ENCODE data around the gene HDDC2. TPM values are rescaled to one million over a fixed set of nuclear protein-coding genes. Genes with fewer than 3 reads are reported as not detected.

The HDDC2 gene
- total RNA-seq, 2 experiments from 2014 or later: 117 to 127 TPM

GRCh38 chr6:125279961-125280360 is 21.8 kb downstream of the HDDC2 start:
- Mint-ChIP-seq H3K4me3 (no peak overlapping the region), H3K27me3 (ENCODE audit: low read depth) (no peaks in the 10 kb centered on the region), H3K36me3 (ENCODE audit: low read depth) (peaks cover 79% of the 10 kb centered on the region), H3K27ac (no peak overlapping the region), H3K4me1 (ENCODE audit: low read depth) (peaks cover 29% of the 10 kb centered on the region), H3K9me3 (peaks cover 12% of the 10 kb centered on the region)
- DNase-seq: no peak
- intact Hi-C loops (cut with micrococcal nuclease): loop anchor here (5.0 kb wide), 1 partner anchor 88 kb away; no protein-coding TSS in a partner anchor
- CTCF ChIA-PET: no interaction called here

GRCh38 chr6:125277838-125278237 is 23.9 kb downstream of the HDDC2 start:
- intact Hi-C loops (cut with micrococcal nuclease): loop anchor here (5.0 kb wide), 1 partner anchor 86 kb away; no protein-coding TSS in a partner anchor
- peaks cover 6% of the 10 kb centered on the region for H3K9me3 Mint-ChIP-seq
- no peak for DNase-seq
- H3K4me3 Mint-ChIP-seq: no peak overlapping the region
- peaks cover 73% of the 10 kb centered on the region for H3K36me3 Mint-ChIP-seq (ENCODE audit: low read depth)
- CTCF ChIA-PET: no interaction called here
- H3K27ac Mint-ChIP-seq: no peak overlapping the region
- H3K27me3 Mint-ChIP-seq (ENCODE audit: low read depth): no peaks in the 10 kb centered on the region
- H3K4me1 Mint-ChIP-seq (ENCODE audit: low read depth): peaks cover 15% of the 10 kb centered on the region

GRCh38 chr6:125275779-125276178 is 26.0 kb downstream of the HDDC2 start:
- H3K4me1 Mint-ChIP-seq (ENCODE audit: low read depth): peaks cover 12% of the 10 kb centered on the region
- DNase-seq: no peak
- H3K36me3 Mint-ChIP-seq (ENCODE audit: low read depth): peaks cover 69% of the 10 kb centered on the region
- no peaks in the 10 kb centered on the region for H3K9me3 Mint-ChIP-seq
- CTCF ChIA-PET: no interaction called here
- intact Hi-C loops (cut with micrococcal nuclease): loop anchor here (5.0 kb wide), 1 partner anchor 83 kb away; no protein-coding TSS in a partner anchor
- no peaks in the 10 kb centered on the region for H3K27me3 Mint-ChIP-seq (ENCODE audit: low read depth)
- no peak overlapping the region for H3K27ac Mint-ChIP-seq
- no peak overlapping the region for H3K4me3 Mint-ChIP-seq

GRCh38 chr6:125274935-125275334 is 26.8 kb downstream of the HDDC2 start:
- H3K27ac Mint-ChIP-seq: no peak overlapping the region

GRCh38 chr6:125273965-125274364 is 27.8 kb downstream of the HDDC2 start:
- intact Hi-C loops (cut with micrococcal nuclease): no loop called here
- Mint-ChIP-seq H3K9me3 (no peaks in the 10 kb centered on the region), H3K4me3 (no peak overlapping the region), H3K4me1 (ENCODE audit: low read depth) (peaks cover 4% of the 10 kb centered on the region), H3K27me3 (ENCODE audit: low read depth) (no peaks in the 10 kb centered on the region), H3K36me3 (ENCODE audit: low read depth) (peaks cover 55% of the 10 kb centered on the region), H3K27ac (no peak overlapping the region)
- DNase-seq: no peak
- CTCF ChIA-PET: no interaction called here

More at GRCh38 chr6:125274935-125275334, 26.8 kb downstream of the HDDC2 start:
- no peaks in the 10 kb centered on the region for H3K9me3 Mint-ChIP-seq
- no peaks in the 10 kb centered on the region for H3K27me3 Mint-ChIP-seq (ENCODE audit: low read depth)
- DNase-seq: no peak
- H3K4me3 Mint-ChIP-seq: no peak overlapping the region
- CTCF ChIA-PET: no interaction called here
- peaks cover 60% of the 10 kb centered on the region for H3K36me3 Mint-ChIP-seq (ENCODE audit: low read depth)
- peaks cover 10% of the 10 kb centered on the region for H3K4me1 Mint-ChIP-seq (ENCODE audit: low read depth)
- intact Hi-C loops (cut with micrococcal nuclease): loop anchor here (5.0 kb wide), 1 partner anchor 83 kb away; no protein-coding TSS in a partner anchor

- intact Hi-C loops (cut with micrococcal nuclease): no loop called here
- H3K4me1 Mint-ChIP-seq (ENCODE audit: low read depth): no peaks in the 10 kb centered on the region
- DNase-seq: no peak
- H3K4me3 Mint-ChIP-seq: no peak overlapping the region
- CTCF ChIA-PET: no interaction called here
- peaks cover 49% of the 10 kb centered on the region for H3K36me3 Mint-ChIP-seq (ENCODE audit: low read depth)
- H3K9me3 Mint-ChIP-seq: no peaks in the 10 kb centered on the region
- no peak overlapping the region for H3K27ac Mint-ChIP-seq
- H3K27me3 Mint-ChIP-seq (ENCODE audit: low read depth): no peaks in the 10 kb centered on the region
Measured at GRCh38 chr6:125273251-125273650, 28.5 kb downstream of the HDDC2 start.

- no peak overlapping the region for H3K27ac Mint-ChIP-seq
- no peaks in the 10 kb centered on the region for H3K9me3 Mint-ChIP-seq
- CTCF ChIA-PET: no interaction called here
- no peaks in the 10 kb centered on the region for H3K4me1 Mint-ChIP-seq (ENCODE audit: low read depth)
- no peak overlapping the region for H3K4me3 Mint-ChIP-seq
- intact Hi-C loops (cut with micrococcal nuclease): no loop called here
- H3K27me3 Mint-ChIP-seq (ENCODE audit: low read depth): no peaks in the 10 kb centered on the region
- peaks cover 44% of the 10 kb centered on the region for H3K36me3 Mint-ChIP-seq (ENCODE audit: low read depth)
- DNase-seq: no peak
Measured at GRCh38 chr6:125271486-125272159, 30.1 kb downstream of the HDDC2 start.

GRCh38 chr6:125270380-125270779 is 31.4 kb downstream of the HDDC2 start:
- Mint-ChIP-seq H3K36me3 (ENCODE audit: low read depth) (peaks cover 34% of the 10 kb centered on the region), H3K4me1 (ENCODE audit: low read depth) (no peaks in the 10 kb centered on the region), H3K4me3 (no peak overlapping the region), H3K9me3 (no peaks in the 10 kb centered on the region), H3K27ac (no peak overlapping the region), H3K27me3 (ENCODE audit: low read depth) (no peaks in the 10 kb centered on the region)
- intact Hi-C loops (cut with micrococcal nuclease): no loop called here
- DNase-seq: no peak
- CTCF ChIA-PET: no interaction called here

GRCh38 chr6:125269328-125269985 is 32.3 kb downstream of the HDDC2 start:
- Mint-ChIP-seq H3K9me3 (no peaks in the 10 kb centered on the region), H3K27ac (no peak overlapping the region), H3K4me1 (ENCODE audit: low read depth) (no peaks in the 10 kb centered on the region), H3K36me3 (ENCODE audit: low read depth) (peaks cover 28% of the 10 kb centered on the region), H3K27me3 (ENCODE audit: low read depth) (no peaks in the 10 kb centered on the region), H3K4me3 (no peak overlapping the region)
- intact Hi-C loops (cut with micrococcal nuclease): no loop called here
- no peak for DNase-seq
- CTCF ChIA-PET: no interaction called here

GRCh38 chr6:125268765-125269164 is 33.0 kb downstream of the HDDC2 start:
- CTCF ChIA-PET: no interaction called here

GRCh38 chr6:125267806-125268523 is 33.8 kb downstream of the HDDC2 start:
- Mint-ChIP-seq H3K36me3 (ENCODE audit: low read depth) (peaks cover 16% of the 10 kb centered on the region), H3K9me3 (no peaks in the 10 kb centered on the region), H3K4me3 (no peak overlapping the region), H3K4me1 (ENCODE audit: low read depth) (no peaks in the 10 kb centered on the region), H3K27me3 (ENCODE audit: low read depth) (no peaks in the 10 kb centered on the region), H3K27ac (no peak overlapping the region)
- CTCF ChIA-PET: no interaction called here
- intact Hi-C loops (cut with micrococcal nuclease): no loop called here
- no peak for DNase-seq

More at GRCh38 chr6:125268765-125269164, 33.0 kb downstream of the HDDC2 start:
- Mint-ChIP-seq H3K27me3 (ENCODE audit: low read depth) (no peaks in the 10 kb centered on the region), H3K36me3 (ENCODE audit: low read depth) (peaks cover 23% of the 10 kb centered on the region), H3K4me1 (ENCODE audit: low read depth) (no peaks in the 10 kb centered on the region), H3K4me3 (no peak overlapping the region), H3K27ac (no peak overlapping the region), H3K9me3 (no peaks in the 10 kb centered on the region)
- no peak for DNase-seq
- intact Hi-C loops (cut with micrococcal nuclease): no loop called here

- H3K36me3 Mint-ChIP-seq (ENCODE audit: low read depth): peaks cover 1% of the 10 kb centered on the region
- intact Hi-C loops (cut with micrococcal nuclease): no loop called here
- no peaks in the 10 kb centered on the region for H3K9me3 Mint-ChIP-seq
- H3K27ac Mint-ChIP-seq: no peak overlapping the region
- H3K4me3 Mint-ChIP-seq: no peak overlapping the region
- no peak for DNase-seq
- CTCF ChIA-PET: no interaction called here
- H3K27me3 Mint-ChIP-seq (ENCODE audit: low read depth): no peaks in the 10 kb centered on the region
- H3K4me1 Mint-ChIP-seq (ENCODE audit: low read depth): no peaks in the 10 kb centered on the region
Measured at GRCh38 chr6:125264476-125264875, 37.3 kb downstream of the HDDC2 start.
